Neuronal stem cell (in vitro differentiated cells): Measurements from ENCODE around the gene RECQL.

Experiments
- DNase-seq: peaks from one replicate; pipeline ENCODE4 v3.0.0-alpha.2; 2013; ENCODE audit warnings: low spot score
- H2AFZ ChIP-seq: one replicate; pipeline ENCODE4 v1.6.1; 2013; ENCODE audit warnings: mild to moderate bottlenecking, low read length, inconsistent platforms
- H2AK5ac ChIP-seq: 2 replicates; pipeline ENCODE4 v1.6.1; 2013; ENCODE audit warnings: low read depth, mild to moderate bottlenecking, inconsistent platforms, low read length, moderate library complexity, mixed read lengths
- H2BK120ac ChIP-seq: 2 replicates; pipeline ENCODE4 v1.6.1; 2013; ENCODE audit warnings: low read depth, mild to moderate bottlenecking, inconsistent platforms, low read length, moderate library complexity, mixed read lengths
- H2BK12ac ChIP-seq: one replicate; pipeline ENCODE4 v1.6.1; 2013; ENCODE audit warnings: low read length, inconsistent platforms
- H2BK15ac ChIP-seq: 2 replicates; pipeline ENCODE4 v1.6.1; 2013; ENCODE audit warnings: mild to moderate bottlenecking, low read length, inconsistent platforms, mixed read lengths
- H2BK5ac ChIP-seq: one replicate; pipeline ENCODE4 v1.6.1; 2013; ENCODE audit warnings: inconsistent platforms, mild to moderate bottlenecking, low read length, moderate library complexity
- H3K14ac ChIP-seq: one replicate; pipeline ENCODE4 v1.6.1; 2013; ENCODE audit warnings: low read length, inconsistent platforms
- H3K18ac ChIP-seq: 2 replicates; pipeline ENCODE4 v1.6.1; 2013; ENCODE audit warnings: low read length, inconsistent platforms
- H3K23ac ChIP-seq: 2 replicates; pipeline ENCODE4 v1.6.1; 2013; ENCODE audit warnings: low read depth, mild to moderate bottlenecking, mixed read lengths, low read length, inconsistent platforms; ENCODE audit not compliant: poor library complexity
- H3K27ac ChIP-seq: replicated peaks from 3 replicates; pipeline ENCODE4 v1.5.1; 2013; ENCODE audit warnings: low read length, inconsistent platforms
- H3K27me3 ChIP-seq, 3 experiments: 2 replicates each; pipeline ENCODE4 v1.6.1; 2013; ENCODE audit warnings: low read length in 3 of 3, mild to moderate bottlenecking in 2 of 3, inconsistent platforms in 1 of 3, low read depth in 1 of 3, mixed read lengths in 1 of 3, moderate library complexity in 1 of 3; ENCODE audit not compliant: control insufficient read depth in 3 of 3, insufficient read depth in 3 of 3
- H3K36me3 ChIP-seq, 2 donors: replicated peaks in 1 of 2; 2 replicates each; pipeline ENCODE4 v1.6.1; 2013; ENCODE audit warnings: low read length in 2 of 2; ENCODE audit not compliant: control insufficient read depth in 2 of 2, insufficient read depth in 2 of 2
- H3K4ac ChIP-seq: 2 replicates; pipeline ENCODE4 v1.6.1; 2013; ENCODE audit warnings: inconsistent platforms, mild to moderate bottlenecking, low read length, moderate library complexity
- H3K4me1 ChIP-seq, 2 donors: 1 replicate in 1 of 2; 2 replicates in 1 of 2; pipeline ENCODE4 v1.6.1; 2013; ENCODE audit warnings: low read length in 2 of 2, low read depth in 1 of 2; ENCODE audit not compliant: control insufficient read depth in 2 of 2, insufficient read depth in 1 of 2
- H3K4me2 ChIP-seq: one replicate; pipeline ENCODE4 v1.6.1; 2013; ENCODE audit warnings: mild to moderate bottlenecking, low read length, inconsistent platforms; ENCODE audit not compliant: insufficient read depth, poor library complexity, severe bottlenecking
- H3K4me3 ChIP-seq, 2 donors: 2 replicates each; pipeline ENCODE4 v1.5.1; 2013; ENCODE audit warnings: low read length in 2 of 2, mild to moderate bottlenecking in 2 of 2, inconsistent platforms in 1 of 2, moderate library complexity in 1 of 2
- H3K79me1 ChIP-seq: one replicate; pipeline ENCODE4 v1.6.1; 2013; ENCODE audit warnings: low read depth, mild to moderate bottlenecking, inconsistent platforms, low read length, moderate library complexity
- H3K9ac ChIP-seq: one replicate; pipeline ENCODE4 v1.6.1; 2013; ENCODE audit warnings: mild to moderate bottlenecking, low read depth, low read length, inconsistent platforms; ENCODE audit not compliant: poor library complexity
- H3K9me3 ChIP-seq, 2 donors: replicated peaks in 1 of 2; 2 replicates each; pipeline versions ENCODE3 to v1.6.1; 2013; ENCODE audit warnings: low read length in 2 of 2, mild to moderate bottlenecking in 2 of 2, inconsistent platforms in 1 of 2, low read depth in 1 of 2, mixed read lengths in 1 of 2, moderate library complexity in 1 of 2; ENCODE audit not compliant: control insufficient read depth in 2 of 2, insufficient read depth in 1 of 2
- H4K8ac ChIP-seq: one replicate; pipeline ENCODE4 v1.6.1; 2013; ENCODE audit warnings: low read depth, mild to moderate bottlenecking, inconsistent platforms, low read length, moderate library complexity
- H4K91ac ChIP-seq: one replicate; pipeline ENCODE4 v1.6.1; 2013; ENCODE audit warnings: low read length, low read depth, mild to moderate bottlenecking, inconsistent platforms; ENCODE audit not compliant: poor library complexity
- WGBS, 2 donors: extraction: QIAGEN DNeasy Blood & Tissue Kit; methylation state at CpG; one replicate each; pipeline ENCODE4 v1.1.7; 2013; ENCODE audit warnings: missing lambda C conversion rate in 2 of 2, mixed read lengths in 1 of 2; ENCODE audit not compliant: insufficient read length in 2 of 2, insufficient replicate concordance in 1 of 2; ENCODE audit errors: extremely low coverage in 2 of 2; 5-methylcytosine and 5-hydroxymethylcytosine counted together

The RECQL gene

GRCh38 chr12:21545557-21545956 is 44.1 kb upstream of the RECQL start:
- WGBS, 2 donors, result no CpG with 5 or more reads among the region's 2 CpGs
- Histone ChIP-seq H3K4me3 (no peak overlapping the region), H3K23ac (no peak overlapping the region), H2BK15ac (no peak overlapping the region), H3K27me3 (no peaks in the 10 kb centered on the region), H2BK12ac (no peak overlapping the region), H3K4ac (no peak overlapping the region), H3K4me1 (no peaks in the 10 kb centered on the region), H3K9me3 (no peaks in the 10 kb centered on the region), H3K27ac (no peak overlapping the region), H3K79me1 (no peaks in the 10 kb centered on the region), H3K4me2 (no peak overlapping the region), H3K18ac (no peak overlapping the region), H2AK5ac (no peak overlapping the region), H3K36me3 (no peaks in the 10 kb centered on the region), H3K14ac (no peak overlapping the region), H2AFZ (no peak overlapping the region), H4K8ac (no peak overlapping the region), H2BK5ac (no peak overlapping the region), H2BK120ac (no peak overlapping the region), H4K91ac (no peak overlapping the region), H3K9ac (no peak overlapping the region)
- DNase-seq, result no peak

GRCh38 chr12:21543151-21543550 is 41.7 kb upstream of the RECQL start:
- Histone ChIP-seq H3K27me3 (no peaks in the 10 kb centered on the region), H3K27ac (no peak overlapping the region), H3K9ac (no peak overlapping the region), H2AK5ac (no peak overlapping the region), H3K4ac (no peak overlapping the region), H3K4me1 (no peaks in the 10 kb centered on the region), H2BK12ac (no peak overlapping the region), H3K23ac (no peak overlapping the region), H2BK120ac (no peak overlapping the region), H2BK5ac (no peak overlapping the region), H3K36me3 (no peaks in the 10 kb centered on the region), H3K9me3 (no peaks in the 10 kb centered on the region), H3K14ac (no peak overlapping the region), H4K8ac (no peak overlapping the region), H2AFZ (no peak overlapping the region), H2BK15ac (no peak overlapping the region), H3K4me3 (no peak overlapping the region), H3K18ac (no peak overlapping the region), H4K91ac (no peak overlapping the region), H3K4me2 (no peak overlapping the region), H3K79me1 (no peaks in the 10 kb centered on the region)
- DNase-seq, result no peak

- no peak for DNase-seq
- Histone ChIP-seq H3K14ac (no peak overlapping the region), H2AK5ac (no peak overlapping the region), H3K18ac (no peak overlapping the region), H4K91ac (no peak overlapping the region), H3K79me1 (no peaks in the 10 kb centered on the region), H4K8ac (no peak overlapping the region), H2AFZ (no peak overlapping the region), H3K9ac (no peak overlapping the region), H2BK120ac (no peak overlapping the region), H2BK5ac (no peak overlapping the region), H3K27ac (no peak overlapping the region), H3K4me2 (no peak overlapping the region), H3K4me3 (no peak overlapping the region), H3K36me3 (no peaks in the 10 kb centered on the region), H3K23ac (no peak overlapping the region), H3K27me3 (no peaks in the 10 kb centered on the region), H2BK15ac (no peak overlapping the region), H3K4ac (no peak overlapping the region), H3K9me3 (no peaks in the 10 kb centered on the region), H3K4me1 (no peaks in the 10 kb centered on the region), H2BK12ac (no peak overlapping the region)
- no CpG with 5 or more reads among the region's 5 CpGs for WGBS, 2 donors
These were observed 41.0 kb upstream of the RECQL start for GRCh38 chr12:21542403-21542802.

GRCh38 chr12:21541773-21542172 is 40.3 kb upstream of the RECQL start:
- Histone ChIP-seq H3K23ac (no peak overlapping the region), H3K27ac (no peak overlapping the region)
- no CpG with 5 or more reads among the region's 6 CpGs for WGBS, 2 donors

More at GRCh38 chr12:21541773-21542172, 40.3 kb upstream of the RECQL start:
- Histone ChIP-seq H3K18ac (no peak overlapping the region), H3K9ac (no peak overlapping the region), H3K4me1 (no peaks in the 10 kb centered on the region), H2BK15ac (no peak overlapping the region), H3K79me1 (no peaks in the 10 kb centered on the region), H2AFZ (no peak overlapping the region), H2BK120ac (no peak overlapping the region), H3K9me3 (no peaks in the 10 kb centered on the region), H2AK5ac (no peak overlapping the region), H4K91ac (no peak overlapping the region), H3K36me3 (no peaks in the 10 kb centered on the region), H2BK12ac (no peak overlapping the region), H3K4me2 (no peak overlapping the region), H3K27me3 (no peaks in the 10 kb centered on the region), H4K8ac (no peak overlapping the region), H3K4me3 (no peak overlapping the region), H2BK5ac (no peak overlapping the region), H3K14ac (no peak overlapping the region), H3K4ac (no peak overlapping the region)
- DNase-seq, result no peak
